Left lobe of liver (tissue), 2 donors: Measurements from ENCODE around the gene NR1D2. TPM values are rescaled to one million over a fixed set of nuclear protein-coding genes. Genes with fewer than 3 reads are reported as not detected.

Source experiments
- ATAC-seq: fragments of 200-7000 bp; cut with Tn5 transposase; one replicate; pipeline ENCODE4 v1.9.1; 2020; ENCODE audit warnings: mild to moderate bottlenecking, moderate library complexity
- DNase-seq: peaks from one replicate; pipeline ENCODE4 v3.0.0-alpha.2; 2020; ENCODE audit warnings: low spot score
- total RNA-seq: library from RNA; stranded (reverse); gene quantifications from one replicate; pipeline ENCODE4 v1.2.1, GENCODE V29; 2021
- donor health status: DM: no; HTN: no; CAD: no; lungs with moderate emphysema.
- donor health status: DM: no; HTN: yes; CAD: no.

NR1D2 gene
- total RNA-seq, 1 donor from 2014 or later = 20.1 TPM

GRCh38 chr3:23928524-23928923 is 16.6 kb upstream of the NR1D2 start:
- ATAC-seq = no peak
- DNase-seq = no peak

GRCh38 chr3:23931597-23931996 is 13.5 kb upstream of the NR1D2 start:
- ATAC-seq = no peak
- DNase-seq = no peak

GRCh38 chr3:23932571-23932970 is 12.5 kb upstream of the NR1D2 start:
- ATAC-seq = no peak

GRCh38 chr3:23934253-23934652 is 10.8 kb upstream of the NR1D2 start:
- ATAC-seq = no peak
- no peak for DNase-seq

More at GRCh38 chr3:23932571-23932970, 12.5 kb upstream of the NR1D2 start:
- no peak for DNase-seq

- ATAC-seq (no peak), DNase-seq (no peak)
These were observed 7.8 kb upstream of the NR1D2 start for GRCh38 chr3:23937296-23937695.

- ATAC-seq = no peak
- DNase-seq = no peak
These were observed 6.4 kb upstream of the NR1D2 start for GRCh38 chr3:23938688-23939087.

- ATAC-seq (no peak), DNase-seq (no peak)
These were observed 4.3 kb upstream of the NR1D2 start for GRCh38 chr3:23940775-23941174.

GRCh38 chr3:23941440-23941839 is 3.6 kb upstream of the NR1D2 start:
- ATAC-seq = no peak
- no peak for DNase-seq

- no peak for ATAC-seq
- DNase-seq = no peak
These were observed 2.5 kb upstream of the NR1D2 start for GRCh38 chr3:23942546-23942945.

GRCh38 chr3:23944007-23944783 is 891 bp upstream of the NR1D2 start:
- DNase-seq (no peak), ATAC-seq (no peak)

GRCh38 chr3:23945663-23945912 is 502 bp downstream of the NR1D2 start:
- DNase-seq (no peak), ATAC-seq (no peak)

GRCh38 chr3:23945913-23946687 is 1.0 kb downstream of the NR1D2 start:
- DNase-seq (peak; percentile 99), ATAC-seq (peak; percentile 87)

- DNase-seq (no peak), ATAC-seq (no peak)
These were observed 3.7 kb downstream of the NR1D2 start for GRCh38 chr3:23948761-23949160.

GRCh38 chr3:23949784-23950183 is 4.7 kb downstream of the NR1D2 start:
- ATAC-seq (no peak), DNase-seq (peak; percentile 52)

GRCh38 chr3:23950293-23950692 is 5.2 kb downstream of the NR1D2 start:
- DNase-seq (no peak), ATAC-seq (no peak)

- no peak for ATAC-seq
These were observed 7.6 kb downstream of the NR1D2 start for GRCh38 chr3:23952646-23953045.

GRCh38 chr3:23953523-23953922 is 8.4 kb downstream of the NR1D2 start:
- ATAC-seq (no peak), DNase-seq (no peak)

More at GRCh38 chr3:23952646-23953045, 7.6 kb downstream of the NR1D2 start:
- no peak for DNase-seq

GRCh38 chr3:23954144-23954543 is 9.1 kb downstream of the NR1D2 start:
- ATAC-seq = no peak
- no peak for DNase-seq

GRCh38 chr3:23956701-23957100 is 11.6 kb downstream of the NR1D2 start:
- ATAC-seq (no peak), DNase-seq (no peak)

- DNase-seq (no peak), ATAC-seq (no peak)
These were observed 14.2 kb downstream of the NR1D2 start for GRCh38 chr3:23959135-23959900.

- ATAC-seq = no peak
- DNase-seq = no peak
These were observed 15.6 kb downstream of the NR1D2 start for GRCh38 chr3:23960649-23961048.

GRCh38 chr3:23961066-23961465 is 16.0 kb downstream of the NR1D2 start:
- no peak for DNase-seq
- no peak for ATAC-seq
